HG03354 (cell line): ENCODE results near the gene LOXHD1.

Experiments used
- ATAC-seq: cut with Tn5 transposase; IDR thresholded peaks from one replicate; pipeline ENCODE4 v1.9.1; 2021; ENCODE audit warnings: mild to moderate bottlenecking; ENCODE audit not compliant: unreplicated experiment, poor library complexity, severe bottlenecking

The LOXHD1 gene

GRCh38 chr18:46461993-46462392 is 195.0 kb downstream of the LOXHD1 start:
- no peak for ATAC-seq

DNA sequence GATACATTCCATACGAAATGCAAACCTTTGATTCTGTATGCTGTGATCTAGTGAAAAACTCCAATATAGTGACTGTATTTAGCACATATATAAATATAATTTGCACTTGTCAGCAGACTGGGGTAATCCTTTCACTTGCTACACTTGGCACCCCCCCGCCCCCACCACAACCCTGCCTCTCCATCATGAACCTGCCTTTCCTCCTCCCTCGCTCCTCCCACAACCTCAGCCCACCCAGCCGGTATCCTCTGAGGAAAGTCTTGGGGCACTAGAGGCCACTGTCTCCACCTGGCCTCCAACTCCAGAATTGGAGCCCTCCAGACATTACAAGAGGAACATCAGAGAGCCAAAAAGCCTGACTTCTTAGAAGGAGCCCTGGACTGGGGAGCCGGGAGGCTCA is 196.3 kb downstream of the LOXHD1 start:
- ATAC-seq, result no peak

GRCh38 chr18:46459789-46460455 is 197.1 kb downstream of the LOXHD1 start:
- ATAC-seq, result no peak

DNA sequence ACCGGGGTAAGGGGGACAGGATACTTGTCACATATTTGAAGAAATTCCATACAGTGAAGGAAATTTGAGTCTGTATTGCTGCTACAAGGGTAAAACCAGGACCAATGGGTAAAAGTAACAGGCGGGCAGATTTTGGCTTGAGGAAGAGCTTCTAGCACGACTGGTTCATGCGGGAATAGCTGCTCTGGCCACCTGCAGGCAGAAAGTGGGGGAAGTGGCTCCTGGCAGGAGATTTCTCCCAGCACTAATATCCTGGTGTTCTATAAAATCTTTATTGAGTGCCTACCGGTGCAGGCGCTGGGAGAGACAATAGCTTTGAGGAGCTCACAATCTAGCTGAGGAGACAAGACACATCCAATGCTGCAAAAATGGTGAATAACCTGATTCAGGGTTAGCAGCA is 198.5 kb downstream of the LOXHD1 start:
- ATAC-seq, result no peak

DNA sequence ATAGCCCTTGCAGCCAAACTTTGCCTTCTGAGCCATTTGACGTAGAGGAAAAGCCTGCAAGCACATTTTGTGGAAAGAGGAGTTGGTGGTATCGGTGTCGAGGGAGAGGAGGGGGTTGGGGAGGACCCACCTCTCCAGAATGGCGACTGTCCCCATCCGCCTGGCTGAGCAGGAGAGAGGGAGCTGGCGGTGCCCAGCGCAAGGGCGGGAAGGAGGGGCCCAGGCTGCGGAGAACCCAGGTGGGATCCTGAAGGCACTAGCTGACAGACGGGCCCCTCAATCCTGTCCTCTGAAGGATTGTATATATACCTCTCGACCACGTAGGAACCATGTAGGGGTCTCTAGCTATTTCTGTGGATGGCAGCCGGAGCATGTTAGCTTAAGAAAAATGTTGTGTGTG is 200.3 kb downstream of the LOXHD1 start:
- no peak for ATAC-seq

DNA sequence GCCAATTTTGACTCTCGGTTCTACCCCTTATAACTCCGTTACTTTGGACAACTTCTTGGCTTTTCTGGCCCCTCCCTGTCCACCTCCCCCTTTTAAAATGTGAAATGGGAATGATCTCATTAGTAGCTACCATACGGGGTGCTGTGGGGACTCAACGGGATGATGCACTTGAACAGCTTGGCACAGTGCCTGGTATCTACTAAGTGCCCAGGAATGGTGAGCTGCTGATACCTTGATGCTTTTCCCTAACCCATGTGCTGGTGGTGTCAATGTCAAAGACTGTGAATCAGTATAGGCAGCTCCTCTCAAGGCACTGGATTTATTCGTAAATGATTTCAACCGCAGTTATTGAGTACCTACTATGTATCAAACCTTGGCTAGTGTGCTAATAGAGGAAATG is 204.2 kb downstream of the LOXHD1 start:
- ATAC-seq, result no peak

- ATAC-seq, result no peak
These were observed 207.5 kb downstream of the LOXHD1 start for GRCh38 chr18:46449499-46449898.

DNA sequence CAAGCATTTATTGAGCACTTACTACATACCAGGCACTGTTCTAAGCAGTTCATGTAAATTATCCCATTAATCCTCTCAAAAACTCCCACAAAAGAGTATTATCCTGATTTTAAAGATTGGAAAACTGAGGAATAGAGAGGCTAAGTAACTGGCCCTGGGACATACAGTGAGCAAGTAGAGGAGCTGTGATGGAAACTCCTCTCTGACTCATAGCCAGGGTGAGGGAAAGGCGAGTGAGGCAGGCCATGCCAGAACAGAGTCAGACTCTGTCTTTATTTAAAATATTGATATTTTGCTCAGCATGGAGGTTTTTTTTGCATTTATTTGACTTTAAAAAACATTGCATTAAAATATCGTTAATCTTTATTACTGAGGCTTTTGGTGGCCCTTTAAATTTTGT is 208.0 kb downstream of the LOXHD1 start:
- ATAC-seq, result no peak

DNA sequence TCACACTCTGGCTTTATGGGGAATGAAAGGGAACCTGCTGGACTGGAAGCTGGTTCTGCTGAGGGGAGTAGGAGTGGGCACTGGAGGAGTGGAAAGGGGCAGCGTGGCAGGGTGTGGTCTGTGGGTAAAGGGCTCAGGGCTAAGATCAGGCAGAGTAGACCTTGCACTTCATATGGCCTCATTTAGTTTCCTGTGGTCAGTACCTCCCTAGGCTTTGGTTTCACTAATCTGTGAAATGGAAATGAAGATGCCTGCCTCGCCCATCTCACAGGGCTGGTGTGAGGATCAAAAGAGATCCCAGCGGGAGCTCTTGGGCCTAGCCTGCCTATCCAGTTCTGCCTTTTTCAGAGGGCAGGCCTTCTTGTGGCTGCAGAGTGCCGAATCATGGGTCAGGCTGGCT is 208.7 kb downstream of the LOXHD1 start:
- no peak for ATAC-seq

DNA sequence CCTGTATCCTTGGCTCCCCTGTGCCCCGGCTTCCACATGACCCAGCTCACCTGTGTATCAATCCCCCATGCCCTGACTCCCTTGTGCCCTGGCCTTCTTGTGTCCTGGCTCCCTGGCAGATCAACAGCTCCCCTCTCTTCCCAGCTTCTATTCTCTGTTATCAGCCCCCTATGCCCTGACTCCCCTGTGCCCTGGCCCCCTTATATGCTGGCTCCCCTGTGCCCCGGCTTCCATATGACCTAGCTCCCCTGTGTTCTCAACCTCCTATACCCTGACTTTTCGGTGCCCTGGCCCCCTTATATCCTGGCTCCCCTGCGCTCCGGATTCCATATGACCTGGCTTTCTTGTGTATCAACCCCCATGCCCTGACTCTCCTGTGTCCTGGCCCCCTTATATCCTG is 209.2 kb downstream of the LOXHD1 start:
- no peak for ATAC-seq

- ATAC-seq, result no peak
These were observed 209.7 kb downstream of the LOXHD1 start for GRCh38 chr18:46447323-46447722.

- no peak for ATAC-seq
These were observed 211.3 kb downstream of the LOXHD1 start for GRCh38 chr18:46445522-46446313.

DNA sequence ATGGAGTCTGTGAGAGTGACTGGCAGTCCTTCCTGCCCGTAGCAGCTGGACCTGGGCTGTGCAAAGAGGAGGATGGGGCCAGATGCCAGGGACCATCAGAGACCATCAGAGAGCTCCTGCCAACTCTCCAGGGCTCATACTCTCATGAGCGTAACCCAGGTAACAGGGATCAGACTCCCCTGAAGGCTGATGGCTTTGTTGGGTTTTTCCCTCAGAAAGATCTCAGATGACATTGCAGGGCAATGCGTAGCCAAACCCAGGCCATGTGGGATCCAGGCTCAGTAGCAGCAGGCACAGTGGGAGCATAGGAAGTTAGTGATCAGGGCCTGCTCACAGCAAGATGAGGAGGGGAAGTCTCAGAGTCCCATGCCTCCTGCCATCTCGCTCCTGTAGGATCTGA is 218.0 kb downstream of the LOXHD1 start:
- ATAC-seq, result no peak

DNA sequence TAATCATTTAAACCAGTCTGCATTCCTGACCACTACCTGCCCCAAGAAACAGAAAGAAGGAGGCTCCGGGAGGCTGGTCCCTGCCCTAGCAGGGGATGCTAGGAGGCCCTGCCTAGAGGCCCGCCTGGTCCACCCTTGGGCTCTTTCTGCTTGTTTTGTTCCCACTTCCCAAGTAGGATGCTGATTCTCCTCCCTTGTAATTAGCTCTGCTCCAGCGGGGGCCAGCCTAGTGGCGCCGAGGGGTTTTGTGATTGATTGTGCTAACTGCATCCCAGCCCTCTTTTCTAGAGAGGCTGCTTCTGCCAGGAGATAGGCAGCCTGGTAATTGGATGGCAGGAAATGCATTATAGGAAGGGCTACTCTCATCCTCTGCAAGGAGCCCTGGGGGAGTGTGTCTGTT is 220.0 kb downstream of the LOXHD1 start:
- ATAC-seq, result no peak

GRCh38 chr18:46436621-46437020 is 220.4 kb downstream of the LOXHD1 start:
- no peak for ATAC-seq

GRCh38 chr18:46435031-46435430 is 222.0 kb downstream of the LOXHD1 start:
- no peak for ATAC-seq

- no peak for ATAC-seq
These were observed 222.4 kb downstream of the LOXHD1 start for GRCh38 chr18:46434629-46435028.

GRCh38 chr18:46433121-46433826 is 223.7 kb downstream of the LOXHD1 start:
- no peak for ATAC-seq

DNA sequence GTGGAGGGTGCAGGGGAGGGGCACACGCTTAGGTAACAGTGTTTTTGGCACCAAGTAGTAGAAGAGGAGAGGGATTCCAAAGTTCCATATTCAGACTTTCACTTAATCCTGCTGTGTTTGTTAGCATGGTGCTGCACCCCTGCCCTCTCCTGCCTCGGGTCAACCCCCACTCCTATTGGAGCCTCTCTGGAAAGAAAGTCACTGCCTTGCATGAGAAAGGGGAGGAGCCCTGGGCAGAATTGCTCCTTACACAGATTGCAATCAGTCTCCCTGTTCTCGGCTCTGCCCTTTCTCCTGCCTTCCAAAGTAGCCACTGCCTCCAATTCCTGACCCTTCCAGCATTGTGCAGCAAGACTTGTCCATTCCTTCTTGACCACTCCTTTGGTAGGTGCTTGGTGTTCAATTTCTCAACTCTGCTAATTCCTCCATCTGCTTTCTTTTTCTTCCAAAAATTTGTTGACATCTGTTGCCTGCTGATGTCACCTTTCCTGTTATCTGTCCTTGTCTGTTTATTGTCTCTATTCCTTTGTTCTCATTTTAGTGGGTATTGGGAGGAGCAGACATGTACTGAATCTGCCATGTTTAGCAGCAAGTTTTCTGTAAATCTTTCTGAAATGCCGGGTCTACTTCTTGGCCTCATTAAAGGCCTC is 225.4 kb downstream of the LOXHD1 start:
- ATAC-seq, result no peak

GRCh38 chr18:46429649-46430224 is 227.3 kb downstream of the LOXHD1 start:
- ATAC-seq, result no peak
